ENCODE results near the gene PYCR2.
A peak's percentile ranks its signal among the peaks of the same experiment; 100 is the strongest.

PYCR2 gene

DNA sequence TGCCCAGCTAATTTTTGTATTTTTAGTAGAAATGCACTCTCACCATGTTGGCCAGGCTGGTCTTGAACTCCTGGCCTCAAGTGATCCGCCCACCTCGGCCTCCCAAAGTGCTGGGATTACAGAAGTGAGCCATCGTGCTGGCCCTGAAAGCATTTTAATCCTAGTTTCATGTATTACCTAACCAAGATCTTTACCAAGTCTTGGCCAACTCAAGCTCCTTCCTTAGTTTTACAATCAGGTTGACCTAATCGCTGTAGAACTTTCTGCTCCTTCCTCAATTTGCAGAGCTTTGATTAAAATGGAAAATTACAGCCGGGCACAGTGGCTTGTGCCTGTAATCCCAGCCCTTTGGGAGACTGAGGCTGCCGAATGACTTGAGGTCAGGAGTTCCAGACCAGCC lies 38.7 kb downstream of the PYCR2 start:
- TF ChIP-seq, protein P1, sequence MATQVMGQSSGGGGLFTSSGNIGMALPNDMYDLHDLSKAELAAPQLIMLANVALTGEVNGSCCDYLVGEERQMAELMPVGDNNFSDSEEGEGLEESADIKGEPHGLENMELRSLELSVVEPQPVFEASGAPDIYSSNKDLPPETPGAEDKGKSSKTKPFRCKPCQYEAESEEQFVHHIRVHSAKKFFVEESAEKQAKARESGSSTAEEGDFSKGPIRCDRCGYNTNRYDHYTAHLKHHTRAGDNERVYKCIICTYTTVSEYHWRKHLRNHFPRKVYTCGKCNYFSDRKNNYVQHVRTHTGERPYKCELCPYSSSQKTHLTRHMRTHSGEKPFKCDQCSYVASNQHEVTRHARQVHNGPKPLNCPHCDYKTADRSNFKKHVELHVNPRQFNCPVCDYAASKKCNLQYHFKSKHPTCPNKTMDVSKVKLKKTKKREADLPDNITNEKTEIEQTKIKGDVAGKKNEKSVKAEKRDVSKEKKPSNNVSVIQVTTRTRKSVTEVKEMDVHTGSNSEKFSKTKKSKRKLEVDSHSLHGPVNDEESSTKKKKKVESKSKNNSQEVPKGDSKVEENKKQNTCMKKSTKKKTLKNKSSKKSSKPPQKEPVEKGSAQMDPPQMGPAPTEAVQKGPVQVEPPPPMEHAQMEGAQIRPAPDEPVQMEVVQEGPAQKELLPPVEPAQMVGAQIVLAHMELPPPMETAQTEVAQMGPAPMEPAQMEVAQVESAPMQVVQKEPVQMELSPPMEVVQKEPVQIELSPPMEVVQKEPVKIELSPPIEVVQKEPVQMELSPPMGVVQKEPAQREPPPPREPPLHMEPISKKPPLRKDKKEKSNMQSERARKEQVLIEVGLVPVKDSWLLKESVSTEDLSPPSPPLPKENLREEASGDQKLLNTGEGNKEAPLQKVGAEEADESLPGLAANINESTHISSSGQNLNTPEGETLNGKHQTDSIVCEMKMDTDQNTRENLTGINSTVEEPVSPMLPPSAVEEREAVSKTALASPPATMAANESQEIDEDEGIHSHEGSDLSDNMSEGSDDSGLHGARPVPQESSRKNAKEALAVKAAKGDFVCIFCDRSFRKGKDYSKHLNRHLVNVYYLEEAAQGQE (IDR thresholded peaks at IDR 0.05; ENCODE audit: insufficient read depth in 1 of 2, low read depth in 2 of 2, low read length in 2 of 2), result no peak
- TF ChIP-seq FOXP2 (optimal IDR thresholded peaks at IDR 0.05; ENCODE audit: borderline replicate concordance, extremely low read depth, extremely low read length, insufficient read depth), result no peak
- TF ChIP-seq TAF1 (IDR thresholded peaks at IDR 0.05; ENCODE audit: borderline replicate concordance, insufficient read depth, low read length), result no peak
- TF ChIP-seq SIN3A (IDR thresholded peaks at IDR 0.05; ENCODE audit: borderline replicate concordance, insufficient read depth, low read length), result no peak
- no peak for TF ChIP-seq POLR2AphosphoS5 (IDR thresholded peaks at IDR 0.05; ENCODE audit: low read depth, low read length)

DNA sequence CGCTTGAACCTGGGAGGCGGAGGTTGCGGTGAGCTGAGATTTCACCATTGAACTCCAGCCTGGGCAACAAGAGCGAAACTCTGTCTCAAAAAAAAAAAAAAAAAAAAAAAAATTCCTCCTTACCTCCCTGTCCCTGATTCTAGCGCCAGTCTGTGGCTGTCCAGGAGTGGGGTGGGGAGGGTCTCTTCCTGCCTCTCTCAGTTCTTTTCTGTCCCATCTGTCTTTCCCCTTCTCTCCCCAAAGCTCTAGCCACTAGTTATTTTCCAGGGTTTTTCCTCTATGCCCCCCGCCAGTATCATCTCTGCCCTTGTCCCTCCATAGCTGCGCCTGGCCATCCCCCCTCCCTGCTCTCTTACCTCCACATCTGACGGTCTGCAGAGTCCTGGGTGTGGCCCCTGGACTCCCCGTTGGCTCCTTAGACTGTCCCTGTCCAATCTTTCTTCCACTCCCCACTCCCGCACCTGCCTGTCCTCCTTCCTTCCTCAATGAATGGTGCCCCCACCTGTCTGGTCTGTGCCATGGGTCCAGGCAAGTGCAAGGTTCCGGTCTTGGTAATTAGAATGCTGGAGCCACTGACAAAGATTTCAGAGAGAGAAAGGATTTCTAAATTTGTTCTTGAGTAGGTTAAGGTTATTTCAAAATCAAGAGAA lies 40.3 kb downstream of the PYCR2 start:
- no peak for TF ChIP-seq TAF1 (IDR thresholded peaks at IDR 0.05; ENCODE audit: borderline replicate concordance, insufficient read depth, low read length)
- TF ChIP-seq SIN3A (IDR thresholded peaks at IDR 0.05; ENCODE audit: borderline replicate concordance, insufficient read depth, low read length), result no peak
- no peak for TF ChIP-seq FOXP2 (optimal IDR thresholded peaks at IDR 0.05; ENCODE audit: borderline replicate concordance, extremely low read depth, extremely low read length, insufficient read depth)
- TF ChIP-seq, protein P1 (IDR thresholded peaks at IDR 0.05; ENCODE audit: insufficient read depth in 1 of 2, low read depth in 2 of 2, low read length in 2 of 2), result no peak

DNA sequence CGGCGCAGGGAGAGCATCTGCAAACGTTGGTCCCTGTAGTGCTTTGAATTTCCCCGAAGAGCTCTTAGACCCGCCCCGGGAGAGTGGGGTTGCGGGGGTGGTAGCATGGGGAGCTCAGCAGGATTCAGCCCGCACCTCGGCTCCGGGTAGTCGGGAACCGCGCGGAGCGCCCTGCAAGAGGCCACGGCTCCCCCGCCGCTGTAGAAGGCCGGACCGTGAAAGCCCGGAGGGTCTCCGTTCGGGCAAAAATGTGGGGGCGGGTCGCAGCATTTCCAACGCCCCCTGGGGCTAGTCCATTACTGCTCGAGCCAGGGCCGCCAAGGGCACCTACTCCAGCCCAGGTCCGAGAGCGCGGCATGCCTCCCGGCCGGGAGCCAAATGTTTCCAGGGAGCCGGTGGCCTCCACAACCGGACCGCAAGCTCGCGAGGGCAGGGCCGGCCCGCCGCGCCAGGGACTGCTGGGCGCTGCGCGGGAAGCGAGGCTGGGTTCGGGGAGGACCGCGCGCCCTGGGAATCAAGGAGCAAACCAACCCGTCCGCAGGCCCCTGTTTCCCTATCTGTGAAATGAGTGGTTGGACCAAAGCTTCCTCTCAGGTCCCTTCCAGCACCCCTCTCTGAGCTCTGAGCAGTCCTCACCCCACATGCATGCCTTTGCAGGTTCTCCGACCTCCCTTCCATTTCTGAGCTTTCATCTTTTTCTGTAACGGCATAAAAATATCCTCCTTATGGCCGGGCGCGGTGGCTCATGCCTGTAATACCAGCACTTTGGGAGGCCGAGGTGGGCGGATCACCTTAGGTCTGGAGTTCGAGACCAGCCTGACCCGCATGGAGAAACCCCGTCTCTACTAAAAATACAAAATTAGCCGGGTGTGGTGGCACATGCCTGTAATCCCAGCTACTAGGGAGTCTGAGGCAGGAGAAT lies 41.1 kb downstream of the PYCR2 start:
- TF ChIP-seq FOXP2 (optimal IDR thresholded peaks at IDR 0.05; ENCODE audit: borderline replicate concordance, extremely low read depth, extremely low read length, insufficient read depth), result no peak
- no peak for TF ChIP-seq POLR2AphosphoS5 (IDR thresholded peaks at IDR 0.05; ENCODE audit: low read depth, low read length)
- TF ChIP-seq TAF1 (IDR thresholded peaks at IDR 0.05; ENCODE audit: borderline replicate concordance, insufficient read depth, low read length), result no peak
- TF ChIP-seq SIN3A (IDR thresholded peaks at IDR 0.05; ENCODE audit: borderline replicate concordance, insufficient read depth, low read length), result no peak

DNA sequence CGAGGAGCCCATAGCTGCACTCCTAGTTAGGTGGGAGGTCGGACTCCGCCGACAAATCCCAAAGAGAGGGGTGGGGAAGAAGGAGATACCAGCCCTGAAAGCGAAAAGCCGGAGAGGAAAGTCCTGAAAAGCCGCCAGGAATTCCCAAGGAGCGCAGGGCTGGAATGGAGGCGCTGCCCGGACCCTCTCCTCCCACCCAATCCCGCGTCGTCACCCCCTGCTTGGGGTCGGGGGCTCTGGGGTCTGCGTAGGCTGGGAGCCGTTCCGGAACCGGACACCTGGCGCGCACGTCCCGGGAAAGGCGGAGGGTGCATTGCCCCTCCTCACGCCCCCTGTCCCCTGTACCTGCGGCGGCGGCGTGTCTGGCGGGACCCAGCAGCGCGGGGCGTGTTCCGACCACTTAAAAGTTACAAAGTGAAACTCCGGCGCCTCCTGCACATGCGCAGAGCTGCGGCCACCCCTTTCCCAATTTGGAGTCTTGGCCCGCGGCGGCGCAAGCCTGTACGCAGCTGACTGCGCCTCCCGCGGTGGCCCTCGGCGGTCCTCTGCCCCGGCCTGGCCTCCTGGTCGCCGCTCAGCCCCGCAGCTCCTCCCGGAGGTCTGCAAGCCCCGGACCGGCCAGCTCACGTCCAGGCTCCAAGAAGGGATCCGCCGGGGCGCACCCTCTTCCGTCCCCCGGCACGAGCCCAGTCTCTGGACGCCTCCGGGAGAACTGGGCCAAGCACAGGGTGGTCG lies 41.9 kb downstream of the PYCR2 start, which contains the start of gene TMEM63A:
TMEM63A (minus strand) TSS at position 422 of the 735 bp plus-strand sequence. CDS start 4,800 bp downstream, outside the sequence.
- TF ChIP-seq FOXP2 (optimal IDR thresholded peaks at IDR 0.05; ENCODE audit: borderline replicate concordance, extremely low read depth, extremely low read length, insufficient read depth) (peak; percentile 48), POLR2AphosphoS5 (IDR thresholded peaks at IDR 0.05; ENCODE audit: low read depth, low read length) (peak; percentile 70; the same call in 1 of the 2 replicates), TAF1 (IDR thresholded peaks at IDR 0.05; ENCODE audit: borderline replicate concordance, insufficient read depth, low read length) (peak; percentile 60; the same call in 1 of the 2 replicates), SIN3A (IDR thresholded peaks at IDR 0.05; ENCODE audit: borderline replicate concordance, insufficient read depth, low read length) (peak; percentile 34; the same call in 1 of the 2 replicates)
- TF ChIP-seq, protein P1 (IDR thresholded peaks at IDR 0.05; ENCODE audit: insufficient read depth in 1 of 2, low read depth in 2 of 2, low read length in 2 of 2), result no peak

All from PFSK-1 (cell line).